HepG2 (cell line): Measurements from ENCODE around the gene ZNF747. TPM values are rescaled to one million over a fixed set of nuclear protein-coding genes. Genes with fewer than 3 reads are reported as not detected.
A peak's percentile ranks its signal among the peaks of the same experiment; 100 is the strongest.

ENCODE experiments used
- CSRNP2 ChIP-seq: sonication (generic); formaldehyde crosslinking; conservative IDR thresholded peaks from 2 replicates; pipeline ENCODE4 v1.8.0; 2022; ENCODE audit warnings: low read depth, missing genetic modification reagents
- HDAC1 ChIP-seq: sonication (generic); formaldehyde crosslinking; IDR thresholded peaks from 2 replicates; pipeline ENCODE4 v1.5.1; 2020; ENCODE audit warnings: mild to moderate bottlenecking, missing genetic modification reagents
- HNRNPL ChIP-seq: fragments of 200-400 bp; formaldehyde crosslinking; IDR thresholded peaks from 2 replicates; pipeline ENCODE4 v1.6.1; 2017; ENCODE audit warnings: mild to moderate bottlenecking, low read depth, low read length
- KAT7 ChIP-seq: IDR thresholded peaks from 2 replicates; pipeline ENCODE4 v1.6.1; 2018; ENCODE audit warnings: borderline replicate concordance, missing compliant biosample characterization
- NFAT5 ChIP-seq: sonication (generic); formaldehyde crosslinking; IDR thresholded peaks from 2 replicates; pipeline ENCODE4 v1.4.0; 2020; ENCODE audit warnings: missing genetic modification reagents
- NFIB ChIP-seq: sonication (generic); formaldehyde crosslinking; IDR thresholded peaks from 2 replicates; pipeline ENCODE4 v1.9.0; 2021; ENCODE audit warnings: missing genetic modification reagents, mild to moderate bottlenecking, borderline replicate concordance
- POLR2G ChIP-seq: fragments of 200-400 bp; formaldehyde crosslinking; IDR thresholded peaks from 2 replicates; pipeline ENCODE4 v1.6.1; 2018; ENCODE audit warnings: mild to moderate bottlenecking, low read depth, low read length, moderate library complexity
- PRMT3 ChIP-seq: sonication (generic); formaldehyde crosslinking; IDR thresholded peaks from 2 replicates; pipeline ENCODE4 v1.8.1; 2022; ENCODE audit warnings: low read depth, mild to moderate bottlenecking, moderate library complexity, missing genetic modification reagents, borderline replicate concordance
- RAD21 ChIP-seq: fragments of 450-650 bp; formaldehyde crosslinking; IDR thresholded peaks from 2 replicates; pipeline ENCODE4 v1.5.0; 2020; ENCODE audit warnings: mild to moderate bottlenecking
- SAFB2 ChIP-seq: sonication (generic); formaldehyde crosslinking; IDR thresholded peaks from 2 replicates; pipeline ENCODE4 v1.5.1; 2020; ENCODE audit warnings: missing genetic modification reagents, low read depth, mild to moderate bottlenecking, borderline replicate concordance
- SIX1 ChIP-seq: sonication (generic); formaldehyde crosslinking; IDR thresholded peaks from 2 replicates; pipeline ENCODE4 v1.4.0; 2020; ENCODE audit warnings: missing genetic modification reagents, borderline replicate concordance
- TP53 ChIP-seq: sonication (generic); formaldehyde crosslinking; conservative IDR thresholded peaks from 2 replicates; pipeline ENCODE4 v1.4.0; 2020; ENCODE audit warnings: missing genetic modification reagents
- TSC22D2 ChIP-seq: sonication (generic); formaldehyde crosslinking; IDR thresholded peaks from 2 replicates; pipeline ENCODE4 v1.5.1; 2020; ENCODE audit warnings: missing genetic modification reagents, mild to moderate bottlenecking, borderline replicate concordance
- ZFX ChIP-seq: sonication (generic); formaldehyde crosslinking; IDR thresholded peaks from 2 replicates; pipeline ENCODE4 v1.4.0; 2020; ENCODE audit warnings: mild to moderate bottlenecking, low read depth, missing genetic modification reagents, moderate library complexity
- ZMAT3 ChIP-seq: sonication (generic); formaldehyde crosslinking; conservative IDR thresholded peaks from 2 replicates; pipeline ENCODE4 v1.7.0; 2021; ENCODE audit warnings: missing genetic modification reagents
- ZNF331 ChIP-seq: sonication (generic); formaldehyde crosslinking; IDR thresholded peaks from 2 replicates; pipeline ENCODE4 v1.4.0; 2020; ENCODE audit warnings: missing genetic modification reagents
- ZNF430 ChIP-seq: sonication (generic); formaldehyde crosslinking; IDR thresholded peaks from 2 replicates; pipeline ENCODE4 v1.9.0; 2021; ENCODE audit warnings: mild to moderate bottlenecking, missing genetic modification reagents
- ZNF460 ChIP-seq: sonication (generic); formaldehyde crosslinking; IDR thresholded peaks from 2 replicates; pipeline ENCODE4 v1.5.1; 2020; ENCODE audit warnings: missing genetic modification reagents, mild to moderate bottlenecking, borderline replicate concordance
- ZNF619 ChIP-seq: sonication (generic); formaldehyde crosslinking; IDR thresholded peaks from 2 replicates; pipeline ENCODE4 v1.4.0; 2020; ENCODE audit warnings: mild to moderate bottlenecking, missing genetic modification reagents
- ZNF639 ChIP-seq: conservative IDR thresholded peaks from 2 replicates; pipeline ENCODE4 v1.6.1; 2018; ENCODE audit warnings: missing genetic modification reagents
- ZSCAN25 ChIP-seq: sonication (generic); formaldehyde crosslinking; IDR thresholded peaks from 2 replicates; pipeline ENCODE4 v1.8.0; 2022; ENCODE audit warnings: mild to moderate bottlenecking, missing genetic modification reagents
- polyA plus RNA-seq, 8 experiments: library from polyadenylated mRNA; depleted of rRNA in 3 of 8; stranded (reverse) in 7 of 8; unstranded in 1 of 8; fragments of >200 nt; fragmentation: Illumina TruSeq in 4 of 8; extraction: Trizol in 4 of 8; gene quantifications; 2 replicates each; pipeline versions ENCODE4 v1.2.1 to v1.2.3, GENCODE V29; 2011 to 2016; ENCODE audit warnings: low read depth in 4 of 8, missing spikeins in 1 of 8, mixed read lengths in 1 of 8; ENCODE audit not compliant: insufficient read depth in 1 of 8
- total RNA-seq, 5 experiments: library from RNA; depleted of rRNA; stranded (reverse); fragments of >200 nt; fragmentation: Illumina TruSeq; extraction: Trizol; gene quantifications; 2 replicates each; pipeline ENCODE4 v1.2.3, GENCODE V29; 2016; ENCODE audit warnings: low read depth in 1 of 5

ZNF747 gene
- total and polyA plus RNA-seq, 2 of the 13 experiments (the other 11 are each of a cell fraction or from before 2014, with no cell fraction given): 7.2 to 10.2 TPM

GRCh38 chr16:30488764-30489605, 45.7 kb downstream of the ZNF747 start (continued):
- peak; percentile 91 for TF ChIP-seq ZNF331
- no peak for TF ChIP-seq TP53
- peak; percentile 61; the same call in 1 of the 2 replicates for TF ChIP-seq ZNF430 (CRISPR knock-in tag)
- no peak for TF ChIP-seq TSC22D2
- no peak for TF ChIP-seq PRMT3 (CRISPR knock-in tag)
- TF ChIP-seq CSRNP2 (CRISPR knock-in tag): no peak
- TF ChIP-seq ZNF619 (CRISPR knock-in tag): no peak
- TF ChIP-seq ZFX (CRISPR knock-in tag): 0 out of 2 replicates have a peak, but pooled peaks have one; percentile 5
- no peak for TF ChIP-seq HNRNPL
- peak; percentile 82 for TF ChIP-seq HDAC1
- TF ChIP-seq ZMAT3: no peak
- no peak for TF ChIP-seq ZNF460 (CRISPR knock-in tag)
- TF ChIP-seq NFAT5 (CRISPR knock-in tag): peak; percentile 53; the same call in 1 of the 2 replicates
- TF ChIP-seq ZNF639 (CRISPR knock-in tag): 0 out of 2 replicates have a peak, but pooled peaks have one; percentile 42
- no peak for TF ChIP-seq SAFB2 (CRISPR knock-in tag)
- 0 out of 2 replicates have a peak, but pooled peaks have one; percentile 54 for TF ChIP-seq ZSCAN25
- TF ChIP-seq POLR2G: no peak
- TF ChIP-seq NFIB (CRISPR knock-in tag): no peak
- TF ChIP-seq RAD21: no peak
- TF ChIP-seq SIX1 (CRISPR knock-in tag): peak; percentile 28; the same call in 1 of the 2 replicates
- TF ChIP-seq KAT7 (CRISPR knock-in tag): peak; percentile 68; the same call in 1 of the 2 replicates
